Measurements from ENCODE around the gene HSFX3. TPM values are rescaled to one million over a fixed set of nuclear protein-coding genes. Genes with fewer than 3 reads are reported as not detected.
A peak's percentile ranks its signal among the peaks of the same experiment; 100 is the strongest.
"Not testable (repeated sequence)": the region's sequence is repeated elsewhere in the genome, so short reads cannot be mapped to it uniquely, and the experiment has no call there.

The HSFX3 gene
- total RNA-seq, 1 donor from 2014 or later = not detected

DNA sequence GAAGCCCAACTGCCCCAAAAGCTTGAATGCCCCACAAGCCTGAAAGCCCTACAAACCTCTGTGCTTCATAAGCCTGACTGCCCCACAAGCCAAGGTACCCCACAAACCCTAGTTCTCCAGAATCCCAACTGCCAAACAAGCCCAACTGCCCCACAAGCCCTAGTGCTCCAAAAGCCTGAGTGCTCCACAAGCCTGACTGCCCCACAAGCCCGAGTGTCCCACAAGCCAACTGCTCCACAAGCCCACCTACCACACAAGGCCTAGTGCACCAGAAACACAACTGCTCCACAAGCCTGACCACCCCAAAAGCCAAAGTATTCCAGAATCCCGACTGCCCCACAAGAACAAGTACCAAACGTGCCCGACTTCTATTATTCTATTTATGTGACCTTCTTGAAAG is 13.6 kb upstream of the HSFX3 start:
- no peak overlapping the region for H3K27ac Mint-ChIP-seq (ENCODE audit: unreplicated experiment)
- peaks cover 2% of the 10 kb centered on the region for H3K27me3 Mint-ChIP-seq (ENCODE audit: unreplicated experiment)
- no peaks in the 10 kb centered on the region for H3K4me1 Mint-ChIP-seq (ENCODE audit: low read depth, unreplicated experiment)
- TF ChIP-seq, protein P1, sequence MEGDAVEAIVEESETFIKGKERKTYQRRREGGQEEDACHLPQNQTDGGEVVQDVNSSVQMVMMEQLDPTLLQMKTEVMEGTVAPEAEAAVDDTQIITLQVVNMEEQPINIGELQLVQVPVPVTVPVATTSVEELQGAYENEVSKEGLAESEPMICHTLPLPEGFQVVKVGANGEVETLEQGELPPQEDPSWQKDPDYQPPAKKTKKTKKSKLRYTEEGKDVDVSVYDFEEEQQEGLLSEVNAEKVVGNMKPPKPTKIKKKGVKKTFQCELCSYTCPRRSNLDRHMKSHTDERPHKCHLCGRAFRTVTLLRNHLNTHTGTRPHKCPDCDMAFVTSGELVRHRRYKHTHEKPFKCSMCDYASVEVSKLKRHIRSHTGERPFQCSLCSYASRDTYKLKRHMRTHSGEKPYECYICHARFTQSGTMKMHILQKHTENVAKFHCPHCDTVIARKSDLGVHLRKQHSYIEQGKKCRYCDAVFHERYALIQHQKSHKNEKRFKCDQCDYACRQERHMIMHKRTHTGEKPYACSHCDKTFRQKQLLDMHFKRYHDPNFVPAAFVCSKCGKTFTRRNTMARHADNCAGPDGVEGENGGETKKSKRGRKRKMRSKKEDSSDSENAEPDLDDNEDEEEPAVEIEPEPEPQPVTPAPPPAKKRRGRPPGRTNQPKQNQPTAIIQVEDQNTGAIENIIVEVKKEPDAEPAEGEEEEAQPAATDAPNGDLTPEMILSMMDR (IDR thresholded peaks at IDR 0.05; ENCODE audit: partially characterized antibody, unreplicated experiment) = no peak
- no peak for DNase-seq
- H3K4me3 Mint-ChIP-seq (ENCODE audit: unreplicated experiment) = no peak overlapping the region
- no peaks in the 10 kb centered on the region for H3K9me3 Mint-ChIP-seq (ENCODE audit: unreplicated experiment)
- H3K36me3 Mint-ChIP-seq (ENCODE audit: unreplicated experiment) = no peaks in the 10 kb centered on the region

DNA sequence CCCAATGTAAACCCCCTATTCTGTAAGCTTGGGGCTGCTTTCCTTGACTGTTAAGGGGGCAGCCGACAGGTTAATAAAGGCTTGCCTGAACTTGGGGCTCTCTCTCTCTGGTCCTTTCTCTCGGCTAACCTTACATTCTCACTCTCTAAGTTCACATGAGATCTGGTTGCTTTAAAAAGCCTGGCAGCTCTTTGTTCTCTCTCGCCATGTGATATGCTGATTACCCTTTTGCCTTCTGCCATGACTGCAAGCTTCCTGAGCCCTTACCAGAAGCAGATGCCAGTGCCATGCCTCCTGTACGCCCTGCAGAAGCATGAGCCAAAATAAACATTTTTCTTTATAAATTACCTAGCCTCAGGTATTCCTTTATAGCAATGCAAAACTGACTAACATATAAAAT is 5.5 kb upstream of the HSFX3 start:
- not testable (repeated sequence) for H3K36me3 Mint-ChIP-seq (ENCODE audit: unreplicated experiment); DNase-seq; H3K4me1 Mint-ChIP-seq (ENCODE audit: low read depth, unreplicated experiment); H3K9me3 Mint-ChIP-seq (ENCODE audit: unreplicated experiment); H3K27ac Mint-ChIP-seq (ENCODE audit: unreplicated experiment); H3K27me3 Mint-ChIP-seq (ENCODE audit: unreplicated experiment); H3K4me3 Mint-ChIP-seq (ENCODE audit: unreplicated experiment)

DNA sequence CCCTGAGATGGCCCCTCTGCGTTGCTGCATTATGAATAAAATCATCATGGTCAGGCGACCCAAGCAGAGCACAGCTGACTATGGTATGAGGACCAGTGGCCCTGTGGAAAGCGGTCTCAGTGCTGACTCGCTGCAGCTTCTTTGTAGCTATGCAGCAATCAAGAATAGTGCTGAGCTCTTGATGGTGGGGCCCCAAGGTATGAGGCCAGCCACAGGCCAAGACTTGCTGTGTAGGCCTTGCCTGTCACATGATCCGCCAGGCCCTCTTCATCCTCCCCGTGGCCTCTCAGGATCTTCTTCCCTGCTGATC is 2.2 kb upstream of the HSFX3 start:
- H3K27me3 Mint-ChIP-seq (ENCODE audit: unreplicated experiment); H3K9me3 Mint-ChIP-seq (ENCODE audit: unreplicated experiment); H3K36me3 Mint-ChIP-seq (ENCODE audit: unreplicated experiment); H3K27ac Mint-ChIP-seq (ENCODE audit: unreplicated experiment); H3K4me3 Mint-ChIP-seq (ENCODE audit: unreplicated experiment); DNase-seq; H3K4me1 Mint-ChIP-seq (ENCODE audit: low read depth, unreplicated experiment): not testable (repeated sequence)

DNA sequence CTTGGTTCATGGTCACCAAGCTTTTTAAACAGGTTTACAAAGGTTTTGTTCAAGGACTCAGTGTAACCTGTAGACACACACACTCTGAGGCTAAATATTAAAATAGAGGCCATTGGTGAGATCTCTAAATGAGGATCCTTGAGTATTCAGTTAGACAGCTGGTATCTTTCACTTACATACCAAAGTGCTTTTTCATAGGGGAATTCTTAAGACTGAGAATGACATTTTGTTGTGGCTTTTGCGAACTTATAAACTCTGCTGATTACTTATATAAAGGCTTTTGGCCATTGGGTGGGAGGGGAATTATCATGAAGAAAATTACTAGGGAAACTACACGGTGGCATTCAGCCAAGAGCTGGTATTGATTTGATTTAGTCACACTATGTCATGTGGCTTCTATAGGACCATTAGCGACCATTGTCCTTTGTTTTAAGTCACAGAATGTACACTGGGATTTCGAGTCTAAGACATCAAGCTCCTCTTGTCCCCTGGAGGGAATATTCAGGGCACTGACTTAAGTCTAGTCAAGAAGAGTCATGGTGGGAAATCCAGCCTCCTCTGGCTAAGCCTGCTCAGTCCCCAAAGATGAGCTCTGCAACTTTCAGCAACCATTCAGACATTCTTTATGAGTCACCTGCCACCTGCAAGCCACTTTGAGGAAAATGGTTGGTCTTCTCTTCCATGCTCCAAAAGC is 1.7 kb upstream of the HSFX3 start:
- not testable (repeated sequence) for H3K4me3 Mint-ChIP-seq (ENCODE audit: unreplicated experiment); H3K36me3 Mint-ChIP-seq (ENCODE audit: unreplicated experiment); H3K4me1 Mint-ChIP-seq (ENCODE audit: low read depth, unreplicated experiment); H3K27me3 Mint-ChIP-seq (ENCODE audit: unreplicated experiment); DNase-seq; H3K9me3 Mint-ChIP-seq (ENCODE audit: unreplicated experiment); H3K27ac Mint-ChIP-seq (ENCODE audit: unreplicated experiment)

DNA sequence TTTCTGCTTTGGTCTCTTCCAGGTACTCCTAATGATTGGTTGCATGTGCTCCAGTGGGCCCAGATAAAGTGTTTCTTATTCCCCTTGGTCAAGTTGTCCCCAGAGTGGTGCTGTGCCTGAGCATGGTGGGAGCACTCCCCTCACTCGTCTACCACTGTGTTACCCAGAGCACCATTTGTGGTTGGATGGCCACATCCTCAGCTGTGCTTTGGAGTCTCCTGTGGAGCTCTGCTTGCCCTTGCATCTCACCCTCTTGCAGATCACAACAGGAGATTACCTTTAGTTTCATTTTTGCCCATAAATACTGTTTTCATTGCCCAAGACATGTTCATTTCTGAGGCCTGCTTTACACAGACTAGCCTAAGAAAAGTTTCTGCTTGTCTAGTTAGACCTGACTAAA is 730 bp upstream of the HSFX3 start:
- H3K36me3 Mint-ChIP-seq (ENCODE audit: unreplicated experiment); H3K27ac Mint-ChIP-seq (ENCODE audit: unreplicated experiment); H3K4me3 Mint-ChIP-seq (ENCODE audit: unreplicated experiment); H3K4me1 Mint-ChIP-seq (ENCODE audit: low read depth, unreplicated experiment); H3K27me3 Mint-ChIP-seq (ENCODE audit: unreplicated experiment); DNase-seq; H3K9me3 Mint-ChIP-seq (ENCODE audit: unreplicated experiment): not testable (repeated sequence)

DNA sequence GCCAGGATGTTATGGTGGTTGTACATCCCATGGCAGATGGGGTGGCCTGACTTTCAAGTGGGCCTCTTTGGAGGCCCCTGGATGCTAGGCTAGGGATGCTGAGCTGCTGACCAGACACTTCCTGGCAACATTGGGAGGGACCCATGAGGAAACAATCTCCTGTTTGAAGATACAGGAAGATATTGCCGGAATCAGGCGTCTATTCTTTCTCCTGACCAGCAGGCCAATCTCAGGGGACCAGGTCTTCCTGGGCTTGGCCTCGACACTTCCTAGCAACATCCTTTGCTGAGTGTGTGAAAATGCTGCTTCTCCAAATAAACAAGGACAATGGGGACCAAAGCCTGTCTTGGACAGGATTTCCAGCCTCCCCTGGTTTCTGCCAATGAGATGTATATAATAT is 1.9 kb downstream of the HSFX3 start:
- H3K4me3 Mint-ChIP-seq (ENCODE audit: unreplicated experiment); H3K36me3 Mint-ChIP-seq (ENCODE audit: unreplicated experiment); H3K27me3 Mint-ChIP-seq (ENCODE audit: unreplicated experiment); H3K27ac Mint-ChIP-seq (ENCODE audit: unreplicated experiment); DNase-seq; H3K9me3 Mint-ChIP-seq (ENCODE audit: unreplicated experiment); H3K4me1 Mint-ChIP-seq (ENCODE audit: low read depth, unreplicated experiment): not testable (repeated sequence)

DNA sequence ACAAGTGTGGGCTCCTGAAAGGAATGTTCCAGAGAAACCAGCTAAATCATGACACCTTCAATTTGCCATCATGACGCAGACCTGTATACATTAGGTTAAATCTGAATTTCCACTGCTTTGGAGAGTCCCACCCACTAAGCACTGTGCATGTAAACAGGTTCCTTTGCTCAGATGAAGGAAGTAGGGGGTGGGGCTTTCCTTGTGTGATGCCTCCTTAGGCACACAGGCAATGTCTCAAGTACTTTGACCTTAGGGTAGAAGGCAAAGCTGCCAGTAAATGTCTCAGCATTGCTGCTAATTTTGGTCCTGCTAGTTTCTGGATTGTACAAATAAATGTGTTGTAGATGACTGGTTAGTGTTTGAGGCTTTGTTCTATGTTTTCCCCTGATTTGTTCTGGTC is 2.8 kb downstream of the HSFX3 start:
- not testable (repeated sequence) for H3K27ac Mint-ChIP-seq (ENCODE audit: unreplicated experiment); H3K4me3 Mint-ChIP-seq (ENCODE audit: unreplicated experiment); H3K9me3 Mint-ChIP-seq (ENCODE audit: unreplicated experiment); DNase-seq; H3K4me1 Mint-ChIP-seq (ENCODE audit: low read depth, unreplicated experiment); H3K36me3 Mint-ChIP-seq (ENCODE audit: unreplicated experiment); H3K27me3 Mint-ChIP-seq (ENCODE audit: unreplicated experiment)

DNA sequence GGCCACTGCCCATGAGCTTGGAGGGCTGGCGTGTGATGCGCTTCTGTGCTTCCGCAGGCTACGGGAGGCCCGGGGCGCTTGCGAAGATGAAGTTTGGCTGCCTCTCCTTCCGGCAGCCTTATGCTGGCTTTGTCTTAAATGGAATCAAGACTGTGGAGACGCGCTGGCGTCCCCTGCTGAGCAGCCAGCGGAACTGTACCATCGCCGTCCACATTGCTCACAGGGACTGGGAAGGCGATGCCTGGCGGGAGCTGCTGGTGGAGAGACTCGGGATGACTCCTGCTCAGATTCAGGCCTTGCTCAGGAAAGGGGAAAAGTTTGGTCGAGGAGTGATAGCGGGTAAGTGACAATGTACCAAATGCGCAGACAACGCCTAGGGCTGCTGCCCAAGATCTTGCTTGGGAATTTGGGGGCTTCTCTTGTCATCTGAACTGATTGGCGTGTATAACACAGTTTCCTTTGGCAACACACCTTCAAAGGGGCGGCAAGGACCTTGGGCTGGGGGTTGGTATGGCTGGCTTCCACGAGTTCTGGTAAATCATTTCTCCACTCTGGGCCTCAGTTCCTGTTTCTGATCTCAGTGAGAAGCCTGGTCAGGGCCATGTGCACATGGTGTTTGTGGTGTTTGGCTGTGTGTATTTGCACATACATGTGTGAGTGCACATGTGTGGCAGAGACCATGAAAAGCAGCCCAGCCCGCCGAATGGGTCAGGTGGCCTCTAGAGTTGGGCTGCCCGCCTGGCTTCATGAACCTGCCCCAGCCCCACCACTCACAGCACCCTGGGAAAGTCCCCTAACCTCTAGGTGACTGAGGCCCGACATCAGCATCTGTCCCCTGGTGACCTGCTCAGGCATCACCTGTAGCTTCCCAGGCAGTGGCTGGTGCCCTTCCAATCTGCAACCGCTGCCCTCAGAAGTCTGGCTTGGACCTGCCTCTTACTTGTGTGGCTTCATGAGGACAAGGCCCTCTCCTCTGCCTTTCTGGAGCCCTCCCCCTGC is 3.9 kb downstream of the HSFX3 start:
- not testable (repeated sequence) for H3K27ac Mint-ChIP-seq (ENCODE audit: unreplicated experiment); H3K36me3 Mint-ChIP-seq (ENCODE audit: unreplicated experiment); H3K4me1 Mint-ChIP-seq (ENCODE audit: low read depth, unreplicated experiment); H3K27me3 Mint-ChIP-seq (ENCODE audit: unreplicated experiment); H3K4me3 Mint-ChIP-seq (ENCODE audit: unreplicated experiment); H3K9me3 Mint-ChIP-seq (ENCODE audit: unreplicated experiment)
- peak; percentile 44 for DNase-seq

Data from glutamatergic neuron (in vitro differentiated cells).